Astrocyte of the cerebellum (primary cell): ENCODE results near the gene ALDH3B2.
A peak's percentile ranks its signal among the peaks of the same experiment; 100 is the strongest.

ENCODE experiments used
- DNase-seq: peaks from one replicate; pipeline ENCODE4 v3.0.0-alpha.2; 2011; ENCODE audit warnings: low read depth
- H3K4me3 ChIP-seq: 2 replicates; pipeline ENCODE4 v1.5.1; 2011; ENCODE audit warnings: mild to moderate bottlenecking, low read depth, low read length, moderate library complexity
- CTCF ChIP-seq: IDR thresholded peaks from 2 replicates; pipeline ENCODE4 v1.5.1; 2012; ENCODE audit warnings: low read length, low read depth, moderate library complexity, mild to moderate bottlenecking; ENCODE audit errors: missing control alignments
- in situ Hi-C: cut with HindIII; loops from 2 replicates; pipeline ENCODE4 v1.10.0; 2017; ENCODE audit warnings: low sequenced_read_pairs

Gene ALDH3B2

GRCh38 chr11:67616431-67617242, 57.8 kb downstream of the ALDH3B2 start:
- in situ Hi-C loops = no loop called here
- no peak for TF ChIP-seq CTCF
- DNase-seq = no peak
- no peak overlapping the region for H3K4me3 ChIP-seq

- TF ChIP-seq CTCF = no peak
- in situ Hi-C loops = no loop called here
- no peak for DNase-seq
- H3K4me3 ChIP-seq = no peak overlapping the region
These were observed 58.5 kb downstream of the ALDH3B2 start for GRCh38 chr11:67615728-67616430.

GRCh38 chr11:67614730-67615714, 59.4 kb downstream of the ALDH3B2 start:
- peak; percentile 46 for TF ChIP-seq CTCF
- no peak for DNase-seq
- in situ Hi-C loops = no loop called here
- no peak overlapping the region for H3K4me3 ChIP-seq

- TF ChIP-seq CTCF = peak; percentile 74
- no peak overlapping the region for H3K4me3 ChIP-seq
- in situ Hi-C loops = no loop called here
- DNase-seq = no peak
These were observed 60.3 kb downstream of the ALDH3B2 start for GRCh38 chr11:67613960-67614715.

- in situ Hi-C loops = no loop called here
These were observed 61.0 kb downstream of the ALDH3B2 start for GRCh38 chr11:67613313-67613959.

More at GRCh38 chr11:67613313-67613959, 61.0 kb downstream of the ALDH3B2 start:
- no peak for TF ChIP-seq CTCF
- no peak overlapping the region for H3K4me3 ChIP-seq
- DNase-seq = no peak
